ENCODE results near the gene OSBP2. TPM values are rescaled to one million over a fixed set of nuclear protein-coding genes. Genes with fewer than 3 reads are reported as not detected.
A peak's percentile ranks its signal among the peaks of the same experiment; 100 is the strongest.

Gene OSBP2
- polyA plus RNA-seq, 1 donor (not counting 4 experiments of a cell fraction or from before 2014, with no cell fraction given), result 3.0 TPM

GRCh38 chr22:30763815-30764673 lies 69.4 kb downstream of the OSBP2 start:
- TF ChIP-seq CTCF (optimal IDR thresholded peaks at IDR 0.05 in 1 of 3, IDR thresholded peaks at IDR 0.05 in 1 of 3, conservative IDR thresholded peaks at IDR 0.05 in 1 of 3; ENCODE audit: extremely low read depth in 1 of 3, insufficient read depth in 2 of 3, low read length in 3 of 3) (peak; percentile 69 to 79 (median 77)), EZH2 (IDR thresholded peaks at IDR 0.05; ENCODE audit: low read length) (no peak)
- Histone ChIP-seq H3K9ac (ENCODE audit: control insufficient read depth, extremely low read depth, insufficient read depth, low read length) (no peak overlapping the region), H3K27me3 (ENCODE audit: control insufficient read depth, extremely low read depth, insufficient read depth, low read length) (no peaks in the 10 kb centered on the region), H3K4me1 (ENCODE audit: control insufficient read depth, extremely low read depth, insufficient read depth, low read length) (peaks cover 8% of the 10 kb centered on the region), H3K27ac (ENCODE audit: control insufficient read depth, insufficient read depth, low read length) (no peak overlapping the region), H3K79me2 (ENCODE audit: control insufficient read depth, insufficient read depth, low read length) (no peaks in the 10 kb centered on the region), H3K9me1 (ENCODE audit: control insufficient read depth, extremely low read depth, insufficient read depth, low read length) (no peaks in the 10 kb centered on the region), H3K4me2 (ENCODE audit: control insufficient read depth, extremely low read depth, insufficient read depth, low read depth, low read length) (peak overlapping the region; percentile 34), H3K4me3 (ENCODE audit: control insufficient read depth in 2 of 3, extremely low read depth in 1 of 3, insufficient read depth in 2 of 3, low read depth in 1 of 3, low read length in 3 of 3) (no peak overlapping the region), H3K36me3 (ENCODE audit: control insufficient read depth in 2 of 2, extremely low read depth in 1 of 2, insufficient read depth in 2 of 2, low read length in 2 of 2) (no peaks in the 10 kb centered on the region), H3K9me3 (ENCODE audit: control insufficient read depth, low read depth, low read length) (no peaks in the 10 kb centered on the region), H4K20me1 (ENCODE audit: control insufficient read depth, extremely low read depth, insufficient read depth, low read length) (no peaks in the 10 kb centered on the region), H2AFZ (ENCODE audit: control insufficient read depth, low read length) (no peak overlapping the region)
- FAIRE-seq, result peak; percentile 97
- dilution Hi-C loops (cut with MboI; ENCODE audit: extremely low pct_ligation_motif_present, low sequenced_read_pairs), result no loop called here
- peak; percentile 58 for DNase-seq (ENCODE audit: low read depth, low spot score)

- DNase-seq (ENCODE audit: low read depth, low spot score), result no peak
- H3K4me3 ChIP-seq (ENCODE audit: control insufficient read depth in 2 of 3, extremely low read depth in 1 of 3, insufficient read depth in 2 of 3, low read depth in 1 of 3, low read length in 3 of 3), result no peak overlapping the region
- H3K9me1 ChIP-seq (ENCODE audit: control insufficient read depth, extremely low read depth, insufficient read depth, low read length), result no peaks in the 10 kb centered on the region
- no peak overlapping the region for H2AFZ ChIP-seq (ENCODE audit: control insufficient read depth, low read length)
- H3K9me3 ChIP-seq (ENCODE audit: control insufficient read depth, low read depth, low read length), result no peaks in the 10 kb centered on the region
- no peak overlapping the region for H3K9ac ChIP-seq (ENCODE audit: control insufficient read depth, extremely low read depth, insufficient read depth, low read length)
- H3K4me2 ChIP-seq (ENCODE audit: control insufficient read depth, extremely low read depth, insufficient read depth, low read depth, low read length), result no peak overlapping the region
- H3K27me3 ChIP-seq (ENCODE audit: control insufficient read depth, extremely low read depth, insufficient read depth, low read length), result no peaks in the 10 kb centered on the region
- H3K36me3 ChIP-seq (ENCODE audit: control insufficient read depth in 2 of 2, extremely low read depth in 1 of 2, insufficient read depth in 2 of 2, low read length in 2 of 2), result no peaks in the 10 kb centered on the region
- H3K27ac ChIP-seq (ENCODE audit: control insufficient read depth, insufficient read depth, low read length), result no peak overlapping the region
- H3K79me2 ChIP-seq (ENCODE audit: control insufficient read depth, insufficient read depth, low read length), result no peaks in the 10 kb centered on the region
- no peaks in the 10 kb centered on the region for H4K20me1 ChIP-seq (ENCODE audit: control insufficient read depth, extremely low read depth, insufficient read depth, low read length)
- dilution Hi-C loops (cut with MboI; ENCODE audit: extremely low pct_ligation_motif_present, low sequenced_read_pairs), result no loop called here
- peaks cover 8% of the 10 kb centered on the region for H3K4me1 ChIP-seq (ENCODE audit: control insufficient read depth, extremely low read depth, insufficient read depth, low read length)
- no peak for FAIRE-seq
- TF ChIP-seq EZH2 (IDR thresholded peaks at IDR 0.05; ENCODE audit: low read length), result no peak
- TF ChIP-seq CTCF (optimal IDR thresholded peaks at IDR 0.05 in 1 of 3, IDR thresholded peaks at IDR 0.05 in 1 of 3, conservative IDR thresholded peaks at IDR 0.05 in 1 of 3; ENCODE audit: extremely low read depth in 1 of 3, insufficient read depth in 2 of 3, low read length in 3 of 3), result no peak
Observed at GRCh38 chr22:30767661-30768060, 73.0 kb downstream of the OSBP2 start.

Data from keratinocyte (primary cell).